ENCODE data around the gene NT5E. TPM values are rescaled to one million over a fixed set of nuclear protein-coding genes. Genes with fewer than 3 reads are reported as not detected.
"Not testable (repeated sequence)": the region's sequence is repeated elsewhere in the genome, so short reads cannot be mapped to it uniquely, and the experiment has no call there.

The NT5E gene
- total RNA-seq, 1 donor from 2014 or later, result 5.8 TPM

DNA sequence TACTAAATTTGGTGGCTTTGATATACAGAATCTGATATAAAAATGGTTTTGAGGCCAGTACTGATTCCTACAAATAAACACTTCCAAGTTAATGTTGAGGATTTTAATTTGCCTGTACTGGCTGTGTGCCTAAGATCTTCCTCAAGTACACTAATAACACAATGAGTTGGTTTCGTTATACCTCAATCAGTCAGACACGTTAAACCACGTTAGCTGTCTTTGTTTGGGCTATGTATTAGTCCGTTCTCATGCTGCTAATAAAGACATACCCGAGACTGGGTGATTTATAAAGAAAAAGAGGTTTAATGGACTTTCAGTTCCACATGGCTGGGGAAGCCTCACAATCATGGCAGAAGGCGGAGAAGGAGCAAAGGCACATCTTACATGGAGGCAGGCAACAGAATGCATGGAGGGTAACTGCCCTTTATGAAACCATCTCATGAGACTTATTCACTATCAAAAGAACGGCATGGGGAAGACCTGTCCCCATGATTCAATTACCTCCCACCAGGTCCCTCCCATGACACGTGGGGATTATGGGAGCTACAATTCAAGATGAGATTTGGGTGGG is 46.2 kb downstream of the NT5E start:
- TF ChIP-seq, protein P1, sequence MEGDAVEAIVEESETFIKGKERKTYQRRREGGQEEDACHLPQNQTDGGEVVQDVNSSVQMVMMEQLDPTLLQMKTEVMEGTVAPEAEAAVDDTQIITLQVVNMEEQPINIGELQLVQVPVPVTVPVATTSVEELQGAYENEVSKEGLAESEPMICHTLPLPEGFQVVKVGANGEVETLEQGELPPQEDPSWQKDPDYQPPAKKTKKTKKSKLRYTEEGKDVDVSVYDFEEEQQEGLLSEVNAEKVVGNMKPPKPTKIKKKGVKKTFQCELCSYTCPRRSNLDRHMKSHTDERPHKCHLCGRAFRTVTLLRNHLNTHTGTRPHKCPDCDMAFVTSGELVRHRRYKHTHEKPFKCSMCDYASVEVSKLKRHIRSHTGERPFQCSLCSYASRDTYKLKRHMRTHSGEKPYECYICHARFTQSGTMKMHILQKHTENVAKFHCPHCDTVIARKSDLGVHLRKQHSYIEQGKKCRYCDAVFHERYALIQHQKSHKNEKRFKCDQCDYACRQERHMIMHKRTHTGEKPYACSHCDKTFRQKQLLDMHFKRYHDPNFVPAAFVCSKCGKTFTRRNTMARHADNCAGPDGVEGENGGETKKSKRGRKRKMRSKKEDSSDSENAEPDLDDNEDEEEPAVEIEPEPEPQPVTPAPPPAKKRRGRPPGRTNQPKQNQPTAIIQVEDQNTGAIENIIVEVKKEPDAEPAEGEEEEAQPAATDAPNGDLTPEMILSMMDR (IDR thresholded peaks at IDR 0.05), result no peak
- Mint-ChIP-seq H3K9me3 (peaks cover 14% of the 10 kb centered on the region), H3K36me3 (ENCODE audit: low read depth) (peaks cover 30% of the 10 kb centered on the region), H3K27ac (no peak overlapping the region), H3K4me1 (no peaks in the 10 kb centered on the region), H3K4me3 (no peak overlapping the region), H3K27me3 (no peaks in the 10 kb centered on the region)
- ChIA-PET POLR2A (no interaction called here), CTCF (no interaction called here)
- DNase-seq (no peak), ATAC-seq (ENCODE audit: low read depth) (no peak)
- intact Hi-C loops (cut with micrococcal nuclease), result no loop called here

DNA sequence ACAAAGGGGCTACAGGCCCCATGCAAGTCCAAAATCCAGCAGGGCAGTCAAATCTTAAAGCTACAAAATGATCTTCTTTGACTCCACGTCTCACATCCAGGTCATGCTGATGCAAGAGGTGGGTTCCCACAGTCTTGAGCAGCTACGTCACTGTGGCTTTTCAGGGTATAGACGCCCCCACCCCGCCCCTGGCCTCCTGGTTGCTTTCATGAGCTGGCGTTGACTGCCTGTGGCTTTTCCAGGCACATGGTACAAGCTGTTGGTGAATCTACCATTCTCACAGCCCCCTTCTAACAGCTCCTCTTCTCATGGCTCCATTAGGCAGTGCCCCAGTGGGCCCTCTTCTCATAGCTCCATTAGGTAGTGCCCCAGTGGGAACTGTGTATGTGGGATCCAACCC is 47.0 kb downstream of the NT5E start:
- no peaks in the 10 kb centered on the region for H3K4me1 Mint-ChIP-seq
- H3K4me3 Mint-ChIP-seq, result no peak overlapping the region
- ATAC-seq (ENCODE audit: low read depth) (no peak), DNase-seq (no peak)
- no peak overlapping the region for H3K27ac Mint-ChIP-seq
- no peaks in the 10 kb centered on the region for H3K27me3 Mint-ChIP-seq
- intact Hi-C loops (cut with micrococcal nuclease), result no loop called here
- peaks cover 30% of the 10 kb centered on the region for H3K36me3 Mint-ChIP-seq (ENCODE audit: low read depth)
- POLR2A ChIA-PET, result no interaction called here
- H3K9me3 Mint-ChIP-seq, result peaks cover 14% of the 10 kb centered on the region
- CTCF ChIA-PET, result no interaction called here
- TF ChIP-seq, protein P1 (IDR thresholded peaks at IDR 0.05), result no peak

DNA sequence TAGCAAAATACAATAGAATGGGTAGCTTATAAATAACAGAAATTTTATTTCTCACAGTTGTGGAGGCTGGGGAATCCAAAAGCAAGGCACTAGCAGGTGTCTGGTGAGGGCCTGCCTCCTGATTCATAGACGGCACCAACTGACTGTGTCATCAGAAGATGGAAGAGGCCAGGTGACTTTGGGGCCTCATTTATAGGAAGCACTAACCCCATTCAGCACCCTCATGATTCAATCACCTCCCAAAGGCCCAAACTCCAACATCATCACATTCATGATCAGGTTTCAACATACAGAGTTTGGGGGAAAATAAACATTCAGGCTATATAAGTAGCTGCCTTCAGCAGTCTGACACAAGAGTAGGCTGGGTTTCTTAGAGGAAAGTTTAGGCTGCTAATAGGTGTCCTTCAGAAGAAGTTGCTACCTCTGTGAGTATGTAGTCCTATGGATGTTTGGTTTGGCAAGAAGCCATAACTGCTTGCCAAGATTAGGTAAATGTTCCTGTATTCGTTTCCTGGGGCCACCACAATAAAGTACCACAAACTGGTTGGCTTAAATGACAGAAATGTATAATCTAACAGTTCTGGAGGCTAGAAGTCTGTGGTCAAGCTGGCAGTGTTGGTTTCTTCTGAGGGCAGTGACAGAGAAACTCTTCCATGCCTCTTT is 48.8 kb downstream of the NT5E start:
- no peak for DNase-seq
- H3K4me1 Mint-ChIP-seq, result no peaks in the 10 kb centered on the region
- peaks cover 14% of the 10 kb centered on the region for H3K9me3 Mint-ChIP-seq
- intact Hi-C loops (cut with micrococcal nuclease), result no loop called here
- ChIA-PET CTCF (interaction anchor here (1.8 kb wide), 1 partner anchor 16 kb away, joined by 5 read pairs; no protein-coding TSS in a partner anchor), POLR2A (no interaction called here)
- no peak for ATAC-seq (ENCODE audit: low read depth)
- H3K27ac Mint-ChIP-seq, result no peak overlapping the region
- no peaks in the 10 kb centered on the region for H3K27me3 Mint-ChIP-seq
- H3K4me3 Mint-ChIP-seq, result no peak overlapping the region
- peaks cover 36% of the 10 kb centered on the region for H3K36me3 Mint-ChIP-seq (ENCODE audit: low read depth)
- TF ChIP-seq, protein P1 (IDR thresholded peaks at IDR 0.05), result no peak

DNA sequence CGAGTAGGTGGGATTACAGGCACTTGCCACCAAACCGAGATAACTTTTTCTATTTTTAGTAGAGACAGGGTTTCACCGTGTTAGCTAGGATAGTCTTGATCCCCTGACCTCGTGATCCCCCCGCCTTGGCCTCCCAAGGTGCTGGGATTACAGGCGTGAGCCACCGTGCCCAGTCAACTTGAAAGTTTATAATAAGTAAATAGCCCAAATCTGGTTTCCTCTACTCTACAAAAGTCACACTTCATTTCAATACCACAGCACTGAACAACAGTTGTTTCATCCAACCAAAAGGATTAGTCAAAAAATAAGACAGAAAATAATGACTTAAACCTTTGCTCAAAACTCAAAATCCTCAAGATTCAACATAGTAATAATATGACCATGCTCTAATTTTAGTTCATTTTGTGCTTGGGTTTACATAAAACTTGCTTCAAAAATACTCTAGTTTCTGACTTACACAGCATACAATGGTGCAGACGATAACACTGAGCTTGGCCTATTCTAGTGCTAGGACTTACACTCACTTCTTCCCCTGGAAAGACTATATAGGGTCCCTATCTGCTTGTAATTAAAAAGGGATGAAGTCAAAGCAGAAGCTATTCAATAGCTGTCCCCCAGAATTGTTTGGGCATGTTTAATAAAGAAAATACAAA is 56.7 kb downstream of the NT5E start:
- TF ChIP-seq, protein P1 (IDR thresholded peaks at IDR 0.05), result no peak
- ATAC-seq (ENCODE audit: low read depth), result no peak
- no peaks in the 10 kb centered on the region for H3K9me3 Mint-ChIP-seq
- H3K4me1 Mint-ChIP-seq, result no peaks in the 10 kb centered on the region
- DNase-seq, result no peak
- H3K4me3 Mint-ChIP-seq, result no peak overlapping the region
- peaks cover 46% of the 10 kb centered on the region for H3K36me3 Mint-ChIP-seq (ENCODE audit: low read depth)
- ChIA-PET CTCF (interaction anchor here (1.4 kb wide), 1 partner anchor 24 kb away, joined by 4 read pairs; no protein-coding TSS in a partner anchor), POLR2A (no interaction called here)
- intact Hi-C loops (cut with micrococcal nuclease), result no loop called here
- no peak overlapping the region for H3K27ac Mint-ChIP-seq
- H3K27me3 Mint-ChIP-seq, result no peaks in the 10 kb centered on the region

DNA sequence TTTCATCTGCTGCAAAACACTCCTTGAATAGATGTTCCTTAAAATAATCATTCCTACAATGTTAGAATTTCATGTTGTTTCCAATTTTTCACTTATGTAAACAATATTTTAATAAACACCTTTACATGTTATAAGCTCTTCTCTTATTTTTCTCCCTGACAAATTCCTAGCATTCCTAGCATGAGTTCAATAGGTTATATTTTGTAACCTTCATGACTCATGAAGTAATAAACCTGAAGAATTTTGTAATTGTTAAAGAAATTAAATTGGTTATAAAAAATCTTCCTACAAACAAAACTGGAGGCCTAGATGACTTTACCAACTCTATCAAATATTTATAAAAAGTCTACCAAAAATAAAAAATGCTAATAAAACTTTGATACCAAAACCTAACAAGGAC is 66.3 kb downstream of the NT5E start:
- Mint-ChIP-seq H3K4me3 (no peak overlapping the region), H3K27me3 (no peaks in the 10 kb centered on the region), H3K27ac (no peak overlapping the region), H3K4me1 (no peaks in the 10 kb centered on the region), H3K9me3 (no peaks in the 10 kb centered on the region), H3K36me3 (ENCODE audit: low read depth) (peaks cover 66% of the 10 kb centered on the region)
- TF ChIP-seq, protein P1 (IDR thresholded peaks at IDR 0.05), result no peak
- DNase-seq (no peak), ATAC-seq (ENCODE audit: low read depth) (no peak)
- intact Hi-C loops (cut with micrococcal nuclease), result no loop called here
- ChIA-PET POLR2A (no interaction called here), CTCF (no interaction called here)

DNA sequence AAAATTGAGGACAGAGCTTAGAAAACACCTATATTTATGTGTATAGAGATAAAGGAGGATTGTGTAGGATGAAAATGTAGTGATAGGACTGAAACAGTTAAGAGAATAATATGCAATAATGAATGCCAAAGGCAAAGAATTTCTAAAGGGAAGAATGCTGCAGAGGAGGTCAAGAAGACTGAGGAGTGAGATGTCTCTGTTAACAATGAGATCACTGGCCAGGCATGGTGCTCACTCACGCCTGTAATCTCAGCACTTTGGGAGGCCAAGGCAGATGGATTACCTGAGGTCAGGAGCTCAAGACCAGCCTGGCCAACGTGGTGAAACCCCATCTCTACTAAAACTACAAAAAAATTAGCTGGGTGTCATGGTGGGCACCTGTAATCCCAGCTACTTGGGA is 74.4 kb downstream of the NT5E start:
- DNase-seq; H3K9me3 Mint-ChIP-seq; H3K27ac Mint-ChIP-seq; H3K27me3 Mint-ChIP-seq; H3K4me3 Mint-ChIP-seq; ATAC-seq (ENCODE audit: low read depth); POLR2A ChIA-PET; intact Hi-C loops (cut with micrococcal nuclease); H3K4me1 Mint-ChIP-seq: not testable (repeated sequence)
- H3K36me3 Mint-ChIP-seq (ENCODE audit: low read depth), result peaks cover 69% of the 10 kb centered on the region
- CTCF ChIA-PET, result interaction anchor here (1.0 kb wide), 1 partner anchor 12 kb away, joined by 3 read pairs; no protein-coding TSS in a partner anchor
